ENCODE results near the gene NME2. TPM values are rescaled to one million over a fixed set of nuclear protein-coding genes. Genes with fewer than 3 reads are reported as not detected.

The NME2 gene
- total RNA-seq, 1 donor from 2014 or later = 537 TPM

GRCh38 chr17:51200295-51200694, 34.1 kb downstream of the NME2 start:
- no peak for DNase-seq (ENCODE audit: extremely low read depth, low read depth, low spot score)

- DNase-seq (ENCODE audit: extremely low read depth, low read depth, low spot score) = no peak
Measured at GRCh38 chr17:51200846-51201245, 34.6 kb downstream of the NME2 start.

DNA sequence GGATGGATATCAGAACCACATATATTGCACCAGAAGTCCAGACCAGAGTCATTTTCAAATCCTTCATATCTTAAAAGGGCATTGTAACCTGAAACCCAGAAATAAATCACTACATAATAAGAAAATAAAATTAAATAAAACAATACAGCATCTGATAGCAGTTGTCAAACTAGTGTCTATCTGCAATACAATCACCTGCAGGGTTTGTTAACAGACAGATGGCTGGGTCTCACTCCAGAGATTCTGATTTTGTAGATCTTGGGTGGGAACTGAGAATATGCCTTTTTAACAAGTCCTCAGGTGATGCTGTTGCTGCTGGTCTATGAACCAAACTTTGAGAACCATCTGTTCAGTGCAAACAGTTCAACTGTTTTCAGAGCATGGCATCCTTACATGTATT, 37.6 kb downstream of the NME2 start:
- no peak for DNase-seq (ENCODE audit: extremely low read depth, low read depth, low spot score)

DNA sequence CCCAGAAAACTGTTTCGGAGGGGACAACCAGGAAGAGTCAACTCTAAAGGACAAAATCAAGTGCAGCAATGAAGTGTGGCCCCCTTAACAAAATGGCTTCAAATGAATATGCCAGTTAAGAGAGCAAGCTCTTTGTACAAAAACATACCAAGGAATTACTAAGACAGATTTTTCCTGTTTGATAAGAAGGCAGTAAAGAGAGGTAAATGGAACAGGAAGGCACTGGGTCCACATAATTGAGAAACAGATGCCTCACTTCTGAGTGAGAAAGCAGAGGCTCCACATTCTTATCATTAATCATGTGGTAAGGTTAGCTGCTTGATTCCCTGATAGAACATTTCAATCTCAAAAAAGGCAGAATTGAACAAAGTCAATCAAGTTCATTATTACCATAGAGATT, 48.7 kb downstream of the NME2 start:
- peak; percentile 44 for DNase-seq (ENCODE audit: extremely low read depth, low read depth, low spot score)

GRCh38 chr17:51217946-51218345, 51.7 kb downstream of the NME2 start:
- DNase-seq (ENCODE audit: extremely low read depth, low read depth, low spot score) = no peak

DNA sequence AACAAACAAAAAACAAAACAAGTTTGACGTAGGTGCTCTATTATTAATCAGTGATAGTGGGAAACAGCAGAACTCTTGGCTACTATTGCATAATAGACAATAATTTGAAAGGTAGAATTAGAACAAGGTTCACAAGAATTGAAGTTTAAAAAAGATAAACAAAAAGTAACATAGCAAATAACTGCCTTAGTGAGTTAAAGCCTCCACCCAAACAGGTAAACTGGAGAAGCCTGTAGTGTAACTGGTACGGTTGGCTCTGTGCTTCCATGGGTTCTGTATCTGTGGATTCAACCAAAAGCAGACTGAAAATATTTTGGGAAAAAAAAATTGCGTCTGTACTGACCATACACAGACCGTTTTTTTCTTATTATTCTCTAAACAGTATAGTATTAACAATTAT, 55.1 kb downstream of the NME2 start:
- no peak for DNase-seq (ENCODE audit: extremely low read depth, low read depth, low spot score)

Other genes with a start within 250 kb of the NME2 start
- 53.1 and 117 TPM in 2 replicates for gene SPAG9, start 45.5 kb upstream of the NME2 start, total RNA-seq
- gene NME1, start 12.9 kb upstream of the NME2 start, total RNA-seq = 127 and 150 TPM in 2 replicates
- gene MBTD1, start 93.6 kb downstream of the NME2 start, total RNA-seq = 4.7 and 11.4 TPM in 2 replicates
- 26.4 and 29.4 TPM in 2 replicates for gene UTP18, start 94.1 kb downstream of the NME2 start, total RNA-seq